ENCODE results near the gene ALPL.

Gene ALPL

GRCh38 chr1:21621761-21622436 lies 112.7 kb downstream of the ALPL start:
- DNase-seq, result no peak

- peak; percentile 40 for DNase-seq
Measured at GRCh38 chr1:21622466-21623315, 113.5 kb downstream of the ALPL start.

- DNase-seq, result no peak
Measured at GRCh38 chr1:21623410-21623961, 114.3 kb downstream of the ALPL start.

GRCh38 chr1:21624571-21625389 lies 115.6 kb downstream of the ALPL start:
- DNase-seq, result no peak

- no peak for DNase-seq
Measured at GRCh38 chr1:21625390-21626190, 116.4 kb downstream of the ALPL start.

GRCh38 chr1:21626921-21627339 lies 117.7 kb downstream of the ALPL start:
- no peak for DNase-seq

Data from CD4-positive, alpha-beta T cell treated with Interleukin-17A for 1 hour (primary cell).